CD4-positive, alpha-beta T cell (primary cell): ENCODE results near the gene NDST3. TPM values are rescaled to one million over a fixed set of nuclear protein-coding genes. Genes with fewer than 3 reads are reported as not detected.

Source experiments
- ATAC-seq: fragments of 200-7000 bp; cut with Tn5 transposase; one replicate; pipeline ENCODE4 v1.10.0; 2022; ENCODE audit warnings: mild to moderate bottlenecking; ENCODE audit not compliant: poor library complexity
- CTCF ChIA-PET: fragments of 350-600 bp; sonication (Branson Sonifier 250); formaldehyde crosslinking; loops from one replicate; lab custom pipeline; 2021; ENCODE audit warnings: antibody characterized with exemption, inconsistent platforms; lab: Charles Lee
- POLR2A ChIA-PET: fragments of 350-600 bp; sonication (Branson Sonifier 250); formaldehyde crosslinking; loops from one replicate; lab custom pipeline; 2021; ENCODE audit warnings: antibody characterized with exemption, inconsistent platforms; lab: Charles Lee
- DNase-seq, 14 experiments: peaks; one replicate each; pipeline ENCODE4 v3.0.0-alpha.2; 2013 to 2020; ENCODE audit warnings: mixed read lengths in 2 of 14
- H3K27ac ChIP-seq, 2 donors: one replicate each; pipeline versions ENCODE4 v1.5.1 to v1.7.0; 2013; ENCODE audit warnings: low read length in 2 of 2, low read depth in 1 of 2, mild to moderate bottlenecking in 1 of 2
- H3K27me3 ChIP-seq, 2 experiments: 1 replicate in 1 of 2; 2 replicates in 1 of 2; pipeline versions ENCODE4 v1.6.1 to v1.7.0; 2013; ENCODE audit warnings: low read length in 2 of 2, control low read depth in 1 of 2, mild to moderate bottlenecking in 1 of 2, moderate library complexity in 1 of 2; ENCODE audit not compliant: insufficient read depth in 2 of 2, control insufficient read depth in 1 of 2
- H3K36me3 ChIP-seq: one replicate; pipeline ENCODE4 v1.6.1; 2013; ENCODE audit warnings: low read length, control low read depth; ENCODE audit not compliant: insufficient read depth
- H3K4me1 ChIP-seq: one replicate; pipeline ENCODE4 v1.6.1; 2013; ENCODE audit warnings: low read length, control low read depth; ENCODE audit not compliant: insufficient read depth
- H3K4me3 ChIP-seq: one replicate; pipeline ENCODE4 v1.5.1; 2013; ENCODE audit warnings: mild to moderate bottlenecking, low read length, moderate library complexity
- H3K9me3 ChIP-seq, 2 experiments: 1 replicate in 1 of 2; 2 replicates in 1 of 2; pipeline versions ENCODE4 v1.6.1 to v1.7.0; 2013; ENCODE audit warnings: low read length in 2 of 2, mild to moderate bottlenecking in 2 of 2, control low read depth in 1 of 2, moderate library complexity in 1 of 2; ENCODE audit not compliant: control insufficient read depth in 1 of 2, insufficient read depth in 1 of 2
- H3K27ac Mint-ChIP-seq: one replicate; pipeline ENCODE4 v1.8.0; 2020; ENCODE audit warnings: mixed read lengths
- H3K27me3 Mint-ChIP-seq: one replicate; pipeline ENCODE4 v1.8.0; 2021; ENCODE audit warnings: mixed read lengths
- H3K36me3 Mint-ChIP-seq: one replicate; pipeline ENCODE4 v1.8.0; 2021; ENCODE audit warnings: low read depth, mixed read lengths
- H3K4me1 Mint-ChIP-seq: one replicate; pipeline ENCODE4 v1.8.0; 2021; ENCODE audit warnings: low read depth, mixed read lengths
- H3K4me3 Mint-ChIP-seq: one replicate; pipeline ENCODE4 v1.8.0; 2020; ENCODE audit warnings: mild to moderate bottlenecking, mixed read lengths
- H3K9me3 Mint-ChIP-seq: one replicate; pipeline ENCODE4 v1.8.0; 2020; ENCODE audit warnings: mixed read lengths
- CTCF ChIP-seq: fragments of 200-600 bp; IDR thresholded peaks from one replicate; pipeline ENCODE4 v1.8.0; 2022; ENCODE audit warnings: antibody characterized with exemption, mild to moderate bottlenecking
- intact Hi-C, 2 experiments: fragments of 100-400 bp; cut with DNase I in 1 of 2; cut with micrococcal nuclease in 1 of 2; formaldehyde crosslinking; loops; one replicate each; pipeline versions ENCODE4 v1.15.1 to v1.9.0; 2023 to 2025; cut with DNase I, micrococcal nuclease
- total RNA-seq, 174 experiments: library from RNA in 2 of 174; stranded (reverse) in 2 of 174; gene quantifications; one replicate each; pipeline ENCODE4 v1.2.3 and lab custom pipeline; 2021 to 2026

The NDST3 gene
- total RNA-seq, 2 experiments from 2014 or later = not detected

- Histone ChIP-seq H3K4me3 (no peak overlapping the region), H3K27me3 (peaks cover 0 to 6% of the 10 kb centered on the region in 2 experiments), H3K36me3 (no peaks in the 10 kb centered on the region), H3K27ac (no peak overlapping the region), H3K4me1 (no peaks in the 10 kb centered on the region), H3K9me3 (no peaks in the 10 kb centered on the region)
- ChIA-PET CTCF (no interaction called here), POLR2A (no interaction called here)
- H3K36me3 Mint-ChIP-seq = no peaks in the 10 kb centered on the region
- H3K9me3 Mint-ChIP-seq = no peaks in the 10 kb centered on the region
- H3K27ac Mint-ChIP-seq = no peak overlapping the region
- TF ChIP-seq CTCF = no peak
- no peak for ATAC-seq
- H3K4me3 Mint-ChIP-seq = no peak overlapping the region
- intact Hi-C loops = no loop called here
- no peak for DNase-seq
- no peaks in the 10 kb centered on the region for H3K4me1 Mint-ChIP-seq
- peaks cover 11% of the 10 kb centered on the region for H3K27me3 Mint-ChIP-seq
These were observed 7.5 kb upstream of the NDST3 start for GRCh38 chr4:118026806-118027205.

- Mint-ChIP-seq H3K36me3 (no peaks in the 10 kb centered on the region), H3K27me3 (peaks cover 28% of the 10 kb centered on the region), H3K4me3 (no peak overlapping the region), H3K4me1 (peaks cover 11% of the 10 kb centered on the region), H3K27ac (no peak overlapping the region), H3K9me3 (no peaks in the 10 kb centered on the region)
- POLR2A ChIA-PET = no interaction called here
- H3K27ac ChIP-seq = no peak overlapping the region
- no peak overlapping the region for H3K4me3 ChIP-seq
- peaks cover 12 to 22% of the 10 kb centered on the region in 2 experiments for H3K27me3 ChIP-seq
- TF ChIP-seq CTCF = no peak
- no peaks in the 10 kb centered on the region for H3K4me1 ChIP-seq
- no peak for ATAC-seq
- H3K9me3 ChIP-seq = peaks cover 0 to 10% of the 10 kb centered on the region in 2 experiments
- intact Hi-C loops = no loop called here
- no peak for DNase-seq
- no peaks in the 10 kb centered on the region for H3K36me3 ChIP-seq
- CTCF ChIA-PET = no interaction called here
These were observed 5.1 kb upstream of the NDST3 start for GRCh38 chr4:118029224-118029623.

- CTCF ChIA-PET = no interaction called here
- peaks cover 0 to 10% of the 10 kb centered on the region in 2 experiments for H3K9me3 ChIP-seq
- no peaks in the 10 kb centered on the region for H3K36me3 ChIP-seq
- DNase-seq (no peak), ATAC-seq (no peak)
- Mint-ChIP-seq H3K36me3 (no peaks in the 10 kb centered on the region), H3K27ac (no peak overlapping the region), H3K27me3 (peaks cover 39% of the 10 kb centered on the region), H3K9me3 (no peaks in the 10 kb centered on the region), H3K4me1 (peaks cover 12% of the 10 kb centered on the region), H3K4me3 (no peak overlapping the region)
- no peak overlapping the region for H3K4me3 ChIP-seq
- no peak for TF ChIP-seq CTCF
- POLR2A ChIA-PET = no interaction called here
- H3K4me1 ChIP-seq = no peaks in the 10 kb centered on the region
- peaks cover 15 to 28% of the 10 kb centered on the region in 2 experiments for H3K27me3 ChIP-seq
- no peak overlapping the region for H3K27ac ChIP-seq
- intact Hi-C loops = no loop called here
These were observed 1.6 kb upstream of the NDST3 start for GRCh38 chr4:118032691-118033090.
